HEK293 (cell line): Measurements from ENCODE around the gene BMERB1.
"Not testable (repeated sequence)": the region's sequence is repeated elsewhere in the genome, so short reads cannot be mapped to it uniquely, and the experiment has no call there.

ENCODE experiments used
- CTCF ChIA-PET: fragments of 350-600 bp; formaldehyde crosslinking; extraction: SDS; loops from one replicate; lab custom pipeline; 2021; ENCODE audit warnings: antibody characterized with exemption; lab: Yijun Ruan, JAX
- POLR2A ChIA-PET: fragments of 300-600 bp; formaldehyde crosslinking; extraction: SDS; loops from one replicate; lab custom pipeline; 2020; ENCODE audit warnings: antibody characterized with exemption, inconsistent platforms; lab: Yijun Ruan, JAX
- H3K27ac ChIP-seq: fragments of 200-500 bp; sonication (Bioruptor generic); 2 replicates; pipeline ENCODE4 v1.5.1; 2014; ENCODE audit warnings: low read depth, low read length, control low read depth, inconsistent platforms; ENCODE audit errors: extremely low read depth
- H3K36me3 ChIP-seq, 2 experiments: fragments of 200-500 bp in 1 of 2; sonication (Bioruptor generic) in 1 of 2; 1 replicate in 1 of 2; 2 replicates in 1 of 2; pipeline ENCODE4 v1.5.1; 2014 to 2017; ENCODE audit warnings: inconsistent platforms in 2 of 2, low read length in 2 of 2; ENCODE audit not compliant: control insufficient read depth in 2 of 2, insufficient read depth in 1 of 2
- H3K4me1 ChIP-seq: fragments of 200-500 bp; sonication (Bioruptor generic); 2 replicates; pipeline ENCODE4 v1.5.1; 2014; ENCODE audit warnings: mild to moderate bottlenecking, low read length, inconsistent platforms; ENCODE audit not compliant: control insufficient read depth, insufficient read depth
- H3K4me3 ChIP-seq: 2 replicates; pipeline ENCODE4 v1.5.1; 2011; ENCODE audit warnings: low read depth, mild to moderate bottlenecking, control low read depth, low read length, moderate library complexity
- H3K9me3 ChIP-seq: fragments of 200-500 bp; sonication (Bioruptor generic); 2 replicates; pipeline ENCODE4 v1.5.1; 2014; ENCODE audit warnings: low read depth, low read length, inconsistent platforms; ENCODE audit not compliant: control insufficient read depth, insufficient read depth
- EGR2 ChIP-seq: fragments of 450-650 bp; formaldehyde crosslinking; IDR thresholded peaks from 2 replicates; pipeline ENCODE4 v1.5.1; 2016; ENCODE audit warnings: low read depth, missing biosample characterization, missing genetic modification characterization
- GLIS2 ChIP-seq: fragments of 450-650 bp; formaldehyde crosslinking; IDR thresholded peaks from 2 replicates; pipeline ENCODE4 v1.5.1; 2016; ENCODE audit warnings: missing biosample characterization, missing genetic modification characterization
- KLF9 ChIP-seq: fragments of 450-650 bp; formaldehyde crosslinking; IDR thresholded peaks from 2 replicates; pipeline ENCODE4 v1.5.1; 2016; ENCODE audit warnings: missing biosample characterization, missing genetic modification characterization, low read depth
- PRDM10 ChIP-seq: fragments of 450-650 bp; formaldehyde crosslinking; IDR thresholded peaks from 2 replicates; pipeline ENCODE4 v1.5.1; 2016; ENCODE audit warnings: missing biosample characterization, missing genetic modification characterization
- TCF7L2 ChIP-seq: IDR thresholded peaks from 2 replicates; pipeline ENCODE4 v1.6.1; 2011; ENCODE audit warnings: low read depth, mild to moderate bottlenecking, inconsistent platforms, low read length, moderate library complexity, borderline replicate concordance
- WT1 ChIP-seq: fragments of 450-650 bp; formaldehyde crosslinking; IDR thresholded peaks from 2 replicates; pipeline ENCODE4 v1.5.1; 2016; ENCODE audit warnings: missing biosample characterization, missing genetic modification characterization
- ZEB2 ChIP-seq: fragments of 450-650 bp; formaldehyde crosslinking; IDR thresholded peaks from 2 replicates; pipeline ENCODE4 v1.5.1; 2016; ENCODE audit warnings: missing biosample characterization, missing genetic modification characterization
- ZFHX2 ChIP-seq: fragments of 450-650 bp; formaldehyde crosslinking; conservative IDR thresholded peaks from 2 replicates; pipeline ENCODE4 v1.5.1; 2016; ENCODE audit warnings: missing biosample characterization, missing genetic modification characterization
- ZFP69B ChIP-seq: fragments of 450-650 bp; formaldehyde crosslinking; IDR thresholded peaks from 2 replicates; pipeline ENCODE4 v1.5.1; 2016; ENCODE audit warnings: missing biosample characterization, missing genetic modification characterization
- ZNF184 ChIP-seq: fragments of 450-650 bp; IDR thresholded peaks from 2 replicates; pipeline ENCODE4 v1.5.1; 2018; ENCODE audit warnings: missing biosample characterization, mild to moderate bottlenecking, missing genetic modification characterization
- ZNF24 ChIP-seq: fragments of 450-650 bp; formaldehyde crosslinking; IDR thresholded peaks from 2 replicates; pipeline ENCODE4 v1.5.1; 2016; ENCODE audit warnings: missing biosample characterization, missing genetic modification characterization
- ZNF266 ChIP-seq: fragments of 450-650 bp; formaldehyde crosslinking; IDR thresholded peaks from 2 replicates; pipeline ENCODE4 v1.5.1; 2016; ENCODE audit warnings: missing biosample characterization, missing genetic modification characterization, low read depth
- ZNF335 ChIP-seq: fragments of 450-650 bp; formaldehyde crosslinking; conservative IDR thresholded peaks from 2 replicates; pipeline ENCODE4 v1.5.1; 2016; ENCODE audit warnings: missing biosample characterization, missing genetic modification characterization
- ZNF398 ChIP-seq: fragments of 450-650 bp; formaldehyde crosslinking; IDR thresholded peaks from 2 replicates; pipeline ENCODE4 v1.5.1; 2017; ENCODE audit warnings: missing biosample characterization, missing genetic modification characterization
- ZNF513 ChIP-seq: fragments of 450-650 bp; IDR thresholded peaks from 2 replicates; pipeline ENCODE4 v1.5.1; 2018; ENCODE audit warnings: missing biosample characterization, missing genetic modification characterization
- ZNF621 ChIP-seq: fragments of 450-650 bp; formaldehyde crosslinking; IDR thresholded peaks from 2 replicates; pipeline ENCODE4 v1.5.1; 2017; ENCODE audit warnings: missing biosample characterization, missing genetic modification characterization
- ZNF626 ChIP-seq: fragments of 450-650 bp; sonication (Bioruptor Pico); formaldehyde crosslinking; IDR thresholded peaks from 2 replicates; pipeline ENCODE4 v1.5.1; 2018; ENCODE audit warnings: missing biosample characterization, missing genetic modification characterization, inconsistent platforms
- ZSCAN5A ChIP-seq: fragments of 450-650 bp; formaldehyde crosslinking; IDR thresholded peaks from 2 replicates; pipeline ENCODE4 v1.5.1; 2016; ENCODE audit warnings: missing biosample characterization, missing genetic modification characterization

BMERB1 gene

GRCh38 chr16:15430884-15431283 is 3.5 kb upstream of the BMERB1 start:
- H3K27ac ChIP-seq, H3K4me1 ChIP-seq, H3K9me3 ChIP-seq, CTCF ChIA-PET, POLR2A ChIA-PET, H3K4me3 ChIP-seq, H3K36me3 ChIP-seq: not testable (repeated sequence)
- 0 out of 2 replicates have a peak, but pooled peaks have one; percentile 9 for TF ChIP-seq EGR2

- no peaks in the 10 kb centered on the region for H3K9me3 ChIP-seq
- CTCF ChIA-PET = no interaction called here
- POLR2A ChIA-PET = no interaction called here
- H3K4me1 ChIP-seq = no peaks in the 10 kb centered on the region
- H3K27ac ChIP-seq = no peak overlapping the region
- peak; percentile 52; the same call in 1 of the 2 replicates for TF ChIP-seq EGR2
- TF ChIP-seq ZNF513 (tag by site-specific recombination) = no peak
- peak; percentile 35; the same call in 1 of the 2 replicates for TF ChIP-seq ZFHX2 (tag by site-specific recombination)
- TF ChIP-seq ZFP69B = no peak
- H3K36me3 ChIP-seq = no peaks in the 10 kb centered on the region
- peak overlapping the region; percentile 63; the same call in 1 of the 2 replicates for H3K4me3 ChIP-seq
Measured at GRCh38 chr16:15434079-15434424, 336 bp upstream of the BMERB1 start.

GRCh38 chr16:15435216-15435864 is 952 bp downstream of the BMERB1 start:
- peak overlapping the region; percentile 63 for H3K4me3 ChIP-seq
- H3K4me1 ChIP-seq = no peaks in the 10 kb centered on the region
- ChIA-PET CTCF (no interaction called here), POLR2A (interaction anchor here (0.6 to 1.2 kb wide), 2 partner anchors 9 to 223 kb away, joined by 3 read pairs; no protein-coding TSS in a partner anchor)
- TF ChIP-seq ZSCAN5A = no peak
- no peak for TF ChIP-seq ZEB2 (tag by site-specific recombination)
- no peak for TF ChIP-seq ZNF626 (tag by site-specific recombination)
- TF ChIP-seq ZNF398 (tag by site-specific recombination) = 0 out of 2 replicates have a peak, but pooled peaks have one; percentile 18
- TF ChIP-seq ZNF621 (tag by site-specific recombination) = no peak
- peak; percentile 43; the same call in 1 of the 2 replicates for TF ChIP-seq PRDM10 (tag by site-specific recombination)
- no peak for TF ChIP-seq KLF9 (tag by site-specific recombination)
- TF ChIP-seq ZNF184 (tag by site-specific recombination) = no peak
- TF ChIP-seq ZNF335 (tag by site-specific recombination) = peak; percentile 84; the same call in 1 of the 2 replicates
- no peak for TF ChIP-seq GLIS2 (tag by site-specific recombination)
- TF ChIP-seq ZNF24 (tag by site-specific recombination) = no peak
- no peak for TF ChIP-seq ZNF266 (tag by site-specific recombination)
- no peak for TF ChIP-seq WT1
- TF ChIP-seq TCF7L2 = no peak
- H3K27ac ChIP-seq = no peak overlapping the region
- no peaks in the 10 kb centered on the region for H3K36me3 ChIP-seq
- H3K9me3 ChIP-seq = no peaks in the 10 kb centered on the region
